Transverse colon (tissue), 3 donors: Measurements from ENCODE around the gene GLRX.

ENCODE experiments used
- EP300 ChIP-seq: sonication (generic); formaldehyde crosslinking; IDR thresholded peaks from one replicate; pipeline ENCODE4 v1.6.1; 2017; ENCODE audit warnings: antibody characterized with exemption, low read depth
- POLR2A ChIP-seq: fragments of 450-650 bp; IDR thresholded peaks from one replicate; pipeline ENCODE4 v1.6.1; 2016; ENCODE audit warnings: antibody characterized with exemption, mild to moderate bottlenecking, moderate library complexity
- TF ChIP-seq, protein P1 (sequence below), 5 experiments: fragments of 200-600 bp in 3 of 5; fragments of 450-650 bp in 2 of 5; sonication (generic) in 3 of 5; IDR thresholded peaks; 1 replicate in 2 of 5; 2 replicates in 3 of 5; pipeline ENCODE4 v1.5.1; 2016 to 2017; ENCODE audit warnings: antibody characterized with exemption in 5 of 5, inconsistent platforms in 3 of 5, mild to moderate bottlenecking in 2 of 5, moderate library complexity in 1 of 5

GRCh38 chr5:95866435-95867040 lies 44.0 kb upstream of the GLRX start:
- TF ChIP-seq, protein P1, sequence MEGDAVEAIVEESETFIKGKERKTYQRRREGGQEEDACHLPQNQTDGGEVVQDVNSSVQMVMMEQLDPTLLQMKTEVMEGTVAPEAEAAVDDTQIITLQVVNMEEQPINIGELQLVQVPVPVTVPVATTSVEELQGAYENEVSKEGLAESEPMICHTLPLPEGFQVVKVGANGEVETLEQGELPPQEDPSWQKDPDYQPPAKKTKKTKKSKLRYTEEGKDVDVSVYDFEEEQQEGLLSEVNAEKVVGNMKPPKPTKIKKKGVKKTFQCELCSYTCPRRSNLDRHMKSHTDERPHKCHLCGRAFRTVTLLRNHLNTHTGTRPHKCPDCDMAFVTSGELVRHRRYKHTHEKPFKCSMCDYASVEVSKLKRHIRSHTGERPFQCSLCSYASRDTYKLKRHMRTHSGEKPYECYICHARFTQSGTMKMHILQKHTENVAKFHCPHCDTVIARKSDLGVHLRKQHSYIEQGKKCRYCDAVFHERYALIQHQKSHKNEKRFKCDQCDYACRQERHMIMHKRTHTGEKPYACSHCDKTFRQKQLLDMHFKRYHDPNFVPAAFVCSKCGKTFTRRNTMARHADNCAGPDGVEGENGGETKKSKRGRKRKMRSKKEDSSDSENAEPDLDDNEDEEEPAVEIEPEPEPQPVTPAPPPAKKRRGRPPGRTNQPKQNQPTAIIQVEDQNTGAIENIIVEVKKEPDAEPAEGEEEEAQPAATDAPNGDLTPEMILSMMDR (IDR thresholded peaks at IDR 0.05) = no peak
- TF ChIP-seq POLR2A (no peak), EP300 (no peak)
